Lower lobe of right lung (tissue), 2 donors: ENCODE data around the gene TRAF4. TPM values are rescaled to one million over a fixed set of nuclear protein-coding genes. Genes with fewer than 3 reads are reported as not detected.
"Not testable (repeated sequence)": the region's sequence is repeated elsewhere in the genome, so short reads cannot be mapped to it uniquely, and the experiment has no call there.

Experiments used
- ATAC-seq, 2 donors: fragments of 200-7000 bp; cut with Tn5 transposase; one replicate each; pipeline ENCODE4 v1.9.1; 2020 to 2022; ENCODE audit warnings: mild to moderate bottlenecking in 2 of 2, moderate library complexity in 2 of 2
- DNase-seq: peaks from one replicate; pipeline ENCODE4 v3.0.0-alpha.2; 2020
- H3K27ac ChIP-seq: fragments of 200-600 bp; one replicate; pipeline ENCODE4 v1.8.0; 2022
- H3K27me3 ChIP-seq: fragments of 200-600 bp; one replicate; pipeline ENCODE4 v1.8.0; 2022; ENCODE audit warnings: low read depth
- H3K36me3 ChIP-seq: fragments of 200-600 bp; one replicate; pipeline ENCODE4 v1.8.0; 2022; ENCODE audit warnings: mild to moderate bottlenecking
- H3K4me1 ChIP-seq: fragments of 200-600 bp; one replicate; pipeline ENCODE4 v1.8.0; 2022
- H3K4me3 ChIP-seq: fragments of 200-600 bp; one replicate; pipeline ENCODE4 v1.8.0; 2022; ENCODE audit warnings: mild to moderate bottlenecking
- H3K9me3 ChIP-seq: fragments of 200-600 bp; one replicate; pipeline ENCODE4 v1.8.0; 2022
- intact Hi-C: fragments of 100-400 bp; cut with DNase I; formaldehyde crosslinking; loops from one replicate; pipeline ENCODE4 v1.11.0; 2022
- total RNA-seq: library from RNA; stranded (reverse); fragmentation: NEBNext Ultra II Directional; extraction: Animal tissue kit (Norgen Biotek cat#: 25700); gene quantifications from one replicate; pipeline ENCODE4 v1.2.1, GENCODE V29; 2021
- TF ChIP-seq, protein P1 (sequence below): fragments of 200-600 bp; IDR thresholded peaks from one replicate; pipeline ENCODE4 v1.8.0; 2022; ENCODE audit warnings: antibody characterized with exemption, mild to moderate bottlenecking
- donor health status: DM: no; HTN: yes; CAD: no; lungs with severe emphysema.

The TRAF4 gene
- total RNA-seq, 1 donor from 2014 or later, result 52.8 TPM

DNA sequence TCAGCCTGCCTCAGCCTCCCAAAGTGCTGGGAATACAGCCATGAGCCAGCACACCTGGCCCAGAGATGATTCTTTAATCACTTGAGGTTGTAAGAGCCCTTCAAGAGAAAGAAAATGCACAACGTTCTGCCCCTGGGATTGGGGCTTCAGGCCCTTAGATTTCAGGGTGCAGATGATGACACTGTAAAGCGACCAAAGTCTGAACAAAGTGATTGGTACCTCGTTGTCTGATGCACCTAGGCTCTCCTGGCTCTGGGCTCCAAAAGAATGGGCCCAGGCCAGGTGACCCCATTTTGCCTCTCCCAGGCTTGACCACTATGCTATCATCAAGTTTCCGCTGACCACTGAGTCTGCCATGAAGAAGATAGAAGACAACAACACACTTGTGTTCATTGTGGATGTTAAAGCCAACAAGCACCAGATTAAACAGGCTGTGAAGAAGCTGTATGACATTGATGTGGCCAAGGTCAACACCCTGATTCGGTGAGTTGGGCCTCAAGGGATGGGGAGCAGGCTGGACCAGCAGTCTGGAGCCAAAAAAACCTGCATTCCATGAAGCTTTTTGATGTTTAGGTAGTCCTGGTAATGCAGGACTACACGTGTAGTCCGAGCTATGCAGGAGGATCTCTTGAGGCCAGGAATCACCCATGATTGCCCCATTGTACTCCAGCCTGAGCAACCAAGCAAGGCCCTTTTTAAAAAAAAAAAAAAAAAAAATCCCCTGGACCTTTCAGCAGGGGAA lies 21.2 kb upstream of the TRAF4 start:
- Histone ChIP-seq H3K4me1 (peaks cover 79% of the 10 kb centered on the region), H3K27me3 (no peaks in the 10 kb centered on the region), H3K4me3 (peak overlapping the region; percentile 96), H3K36me3 (peaks cover 39% of the 10 kb centered on the region), H3K9me3 (no peaks in the 10 kb centered on the region), H3K27ac (no peak overlapping the region)
- DNase-seq, result no peak
- ATAC-seq, result no peak
- TF ChIP-seq, protein P1, sequence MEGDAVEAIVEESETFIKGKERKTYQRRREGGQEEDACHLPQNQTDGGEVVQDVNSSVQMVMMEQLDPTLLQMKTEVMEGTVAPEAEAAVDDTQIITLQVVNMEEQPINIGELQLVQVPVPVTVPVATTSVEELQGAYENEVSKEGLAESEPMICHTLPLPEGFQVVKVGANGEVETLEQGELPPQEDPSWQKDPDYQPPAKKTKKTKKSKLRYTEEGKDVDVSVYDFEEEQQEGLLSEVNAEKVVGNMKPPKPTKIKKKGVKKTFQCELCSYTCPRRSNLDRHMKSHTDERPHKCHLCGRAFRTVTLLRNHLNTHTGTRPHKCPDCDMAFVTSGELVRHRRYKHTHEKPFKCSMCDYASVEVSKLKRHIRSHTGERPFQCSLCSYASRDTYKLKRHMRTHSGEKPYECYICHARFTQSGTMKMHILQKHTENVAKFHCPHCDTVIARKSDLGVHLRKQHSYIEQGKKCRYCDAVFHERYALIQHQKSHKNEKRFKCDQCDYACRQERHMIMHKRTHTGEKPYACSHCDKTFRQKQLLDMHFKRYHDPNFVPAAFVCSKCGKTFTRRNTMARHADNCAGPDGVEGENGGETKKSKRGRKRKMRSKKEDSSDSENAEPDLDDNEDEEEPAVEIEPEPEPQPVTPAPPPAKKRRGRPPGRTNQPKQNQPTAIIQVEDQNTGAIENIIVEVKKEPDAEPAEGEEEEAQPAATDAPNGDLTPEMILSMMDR, result no peak
- intact Hi-C loops, result no loop called here

DNA sequence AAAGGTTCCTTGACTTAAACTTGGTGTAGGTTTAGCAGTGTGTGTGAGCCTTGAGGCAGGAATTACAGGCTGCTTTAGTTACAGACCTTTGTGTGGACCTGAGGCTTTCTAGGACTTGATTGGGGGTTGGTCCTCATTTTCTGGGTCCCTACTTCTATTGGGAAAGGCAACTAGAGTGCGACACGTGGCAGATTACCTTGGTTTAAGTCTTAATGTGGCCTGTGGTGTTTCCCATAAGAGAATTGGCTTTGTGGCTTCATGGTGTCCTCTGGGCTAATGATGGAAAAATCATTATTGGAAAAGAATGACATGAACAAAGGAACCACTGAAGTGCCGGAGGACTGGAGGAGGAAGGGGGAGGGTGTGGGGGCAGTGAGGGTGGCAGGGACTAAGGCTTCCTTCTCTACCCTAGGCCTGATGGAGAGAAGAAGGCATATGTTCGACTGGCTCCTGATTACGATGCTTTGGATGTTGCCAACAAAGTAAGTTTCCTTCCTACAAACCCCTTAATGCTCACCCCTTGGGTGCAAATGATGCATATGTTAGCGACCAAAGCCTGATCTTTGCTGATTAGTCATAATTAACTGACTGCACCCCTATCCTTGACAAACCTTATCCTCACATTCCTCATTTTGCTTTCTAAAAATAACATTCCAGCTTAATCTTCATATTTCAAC lies 20.5 kb upstream of the TRAF4 start:
- Histone ChIP-seq H3K4me3 (no peak overlapping the region), H3K27ac (peak overlapping the region; percentile 4)
- intact Hi-C loops, result no loop called here

DNA sequence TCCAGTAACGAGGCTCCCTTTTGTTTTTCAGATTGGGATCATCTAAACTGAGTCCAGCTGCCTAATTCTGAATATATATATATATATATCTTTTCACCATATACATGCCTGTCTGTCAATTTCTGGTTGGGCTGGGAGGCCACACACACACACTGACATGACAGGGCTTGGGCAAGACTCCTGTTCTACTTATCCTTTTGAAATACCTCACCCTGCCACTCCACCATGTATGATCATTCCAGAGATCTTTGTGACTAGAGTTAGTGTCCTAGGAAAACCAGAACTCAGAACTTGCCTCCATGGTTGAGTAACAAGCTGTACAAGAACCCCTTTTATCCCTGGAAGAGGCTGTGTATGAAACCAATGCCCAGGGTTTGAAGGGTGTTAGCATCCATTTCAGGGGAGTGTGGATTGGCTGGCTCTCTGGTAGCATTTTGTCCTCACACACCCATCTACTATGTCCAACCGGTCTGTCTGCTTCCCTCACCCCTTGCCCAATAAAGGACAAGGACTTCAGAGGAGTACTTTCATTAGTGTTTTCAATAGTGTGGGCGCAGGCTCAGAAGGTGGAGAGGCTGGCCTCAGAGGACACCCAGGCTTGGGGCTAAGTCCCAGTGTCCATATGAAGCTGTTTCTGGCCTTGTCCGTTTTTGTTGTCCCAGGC lies 19.8 kb upstream of the TRAF4 start:
- DNase-seq, H3K9me3 ChIP-seq, intact Hi-C loops, ATAC-seq, H3K27me3 ChIP-seq: not testable (repeated sequence)
- Histone ChIP-seq H3K4me1 (peaks cover 74% of the 10 kb centered on the region), H3K27ac (peak overlapping the region; percentile 81), H3K36me3 (peaks cover 39% of the 10 kb centered on the region), H3K4me3 (peak overlapping the region; percentile 85)

More for the DNA sequence above, 20.5 kb upstream of the TRAF4 start:
- DNase-seq, result no peak
- TF ChIP-seq, protein P1, result no peak
- H3K4me1 ChIP-seq, result peaks cover 79% of the 10 kb centered on the region
- peaks cover 39% of the 10 kb centered on the region for H3K36me3 ChIP-seq
- no peaks in the 10 kb centered on the region for H3K9me3 ChIP-seq
- ATAC-seq, result no peak
- H3K27me3 ChIP-seq, result no peaks in the 10 kb centered on the region

DNA sequence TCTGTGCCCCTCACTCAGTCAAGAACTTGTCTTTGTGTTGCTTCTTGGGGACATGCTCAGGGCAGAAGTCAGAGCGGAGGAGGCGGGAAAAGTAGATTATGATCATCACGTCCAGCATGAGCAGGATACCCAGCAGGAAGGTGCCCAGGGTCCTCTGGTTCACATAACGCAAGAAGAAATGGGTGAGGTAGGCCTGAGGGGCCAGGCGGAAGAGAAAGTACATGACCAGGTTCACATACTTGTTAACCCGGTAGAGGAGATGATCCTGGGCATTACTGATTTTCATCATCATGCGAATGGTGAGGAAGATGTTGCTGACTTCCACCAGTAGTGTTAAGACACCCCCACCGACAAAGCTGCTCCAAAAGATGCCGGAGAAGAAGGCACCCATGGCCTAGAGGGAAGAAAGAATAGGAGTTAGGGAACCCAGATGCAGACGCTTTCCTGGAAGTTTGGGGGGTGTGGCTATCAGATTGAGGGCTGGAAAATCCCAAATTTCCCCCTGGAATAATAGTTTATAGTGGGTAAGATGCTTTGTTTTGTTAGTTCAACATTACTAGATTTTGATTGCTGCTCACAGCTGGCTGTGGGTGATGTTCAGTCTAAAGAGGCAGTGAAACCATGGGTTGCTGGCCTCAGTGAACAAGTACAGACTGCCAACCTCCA lies 19.2 kb upstream of the TRAF4 start:
- intact Hi-C loops, result no loop called here

DNA sequence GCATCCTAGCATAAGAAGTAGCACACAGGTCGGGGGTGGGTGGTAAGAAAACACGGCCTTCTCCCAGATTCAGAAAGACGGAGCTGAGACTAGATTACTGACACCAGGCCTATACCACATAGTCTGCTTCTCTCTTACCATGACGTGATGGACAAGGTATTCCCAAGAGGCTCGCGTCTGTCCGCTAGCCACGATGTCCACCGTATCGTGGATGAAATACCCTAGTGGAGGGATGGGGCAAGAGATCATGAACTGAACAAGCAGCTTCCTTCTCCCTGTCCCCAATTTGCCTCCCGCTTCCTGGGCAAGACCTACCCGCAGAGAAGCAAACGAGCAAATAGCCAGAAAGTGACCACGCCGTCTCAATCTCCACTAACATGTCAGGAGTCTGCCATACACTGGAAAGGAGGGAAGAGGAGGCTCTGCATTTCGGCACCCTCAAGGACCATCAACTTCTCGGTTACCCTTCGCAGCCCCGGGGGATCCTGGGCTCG lies 18.6 kb upstream of the TRAF4 start:
- ATAC-seq, result no peak
- H3K27me3 ChIP-seq, result no peaks in the 10 kb centered on the region
- H3K27ac ChIP-seq, result peak overlapping the region; percentile 81
- peaks cover 79% of the 10 kb centered on the region for H3K4me1 ChIP-seq
- no peak for DNase-seq
- TF ChIP-seq, protein P1, result no peak
- peaks cover 39% of the 10 kb centered on the region for H3K36me3 ChIP-seq
- intact Hi-C loops, result no loop called here
- H3K4me3 ChIP-seq, result peak overlapping the region; percentile 85
- H3K9me3 ChIP-seq, result no peaks in the 10 kb centered on the region

More for the DNA sequence above, 19.2 kb upstream of the TRAF4 start:
- Histone ChIP-seq H3K27me3 (no peaks in the 10 kb centered on the region), H3K36me3 (peaks cover 39% of the 10 kb centered on the region), H3K4me1 (peaks cover 78% of the 10 kb centered on the region), H3K27ac (peak overlapping the region; percentile 81), H3K4me3 (peak overlapping the region; percentile 85), H3K9me3 (no peaks in the 10 kb centered on the region)
- DNase-seq (no peak), ATAC-seq (no peak)
- TF ChIP-seq, protein P1, result no peak
